ENCODE measurements around the gene MGME1. TPM values are rescaled to one million over a fixed set of nuclear protein-coding genes. Genes with fewer than 3 reads are reported as not detected.

The MGME1 gene
- total RNA-seq, 5 donors from 2014 or later (not counting 1 experiment from before 2014, with no cell fraction given) = 7.3 to 15.0 (median 12.8) TPM

GRCh38 chr20:17928633-17929311 lies 40.0 kb upstream of the MGME1 start:
- ChIA-PET CTCF (no interaction called here), POLR2A (no interaction called here)
- 80% methylated on average over 20 of the region's 22 CpGs for WGBS (ENCODE audit: insufficient coverage)
- Histone ChIP-seq H3K9me3 (no peaks in the 10 kb centered on the region), H3K36me3 (ENCODE audit: control insufficient read depth in 2 of 2, extremely low read depth in 1 of 2, insufficient read depth in 1 of 2, low read length in 1 of 2) (no peaks in the 10 kb centered on the region), H3K4me3 (ENCODE audit: control insufficient read depth in 1 of 2, extremely low read depth in 1 of 2, low read length in 1 of 2) (no peak overlapping the region), H3K27me3 (replicated peaks in 1 of 2; ENCODE audit: control insufficient read depth in 2 of 2, extremely low read depth in 1 of 2, insufficient read depth in 2 of 2, low read length in 1 of 2) (peaks cover 0 to 27% of the 10 kb centered on the region in 2 experiments), H3K4me1 (ENCODE audit: control insufficient read depth in 1 of 2, extremely low read depth in 1 of 2, insufficient read depth in 2 of 2, low read length in 2 of 2) (no peaks in the 10 kb centered on the region), H3K27ac (ENCODE audit: low read length) (no peak overlapping the region)
- Mint-ChIP-seq H3K27me3 (peaks cover 6 to 9% of the 10 kb centered on the region in 2 donors), H3K36me3 (no peaks in the 10 kb centered on the region), H3K27ac (no peak overlapping the region), H3K4me1 (no peaks in the 10 kb centered on the region), H3K4me3 (no peak overlapping the region), H3K9me3 (no peaks in the 10 kb centered on the region)
- DNase-seq = no peak
- no peak for ATAC-seq (replicated peaks in 1 of 4)

- H3K36me3 Mint-ChIP-seq = no peaks in the 10 kb centered on the region
- ChIA-PET POLR2A (no interaction called here), CTCF (no interaction called here)
- no peaks in the 10 kb centered on the region for H3K4me1 Mint-ChIP-seq
- no peak for DNase-seq
- Histone ChIP-seq H3K27me3 (replicated peaks in 1 of 2; ENCODE audit: control insufficient read depth in 2 of 2, extremely low read depth in 1 of 2, insufficient read depth in 2 of 2, low read length in 1 of 2) (peaks cover 0 to 30% of the 10 kb centered on the region in 2 experiments), H3K4me3 (ENCODE audit: control insufficient read depth in 1 of 2, extremely low read depth in 1 of 2, low read length in 1 of 2) (no peak overlapping the region), H3K27ac (ENCODE audit: low read length) (no peak overlapping the region), H3K4me1 (ENCODE audit: control insufficient read depth in 1 of 2, extremely low read depth in 1 of 2, insufficient read depth in 2 of 2, low read length in 2 of 2) (no peaks in the 10 kb centered on the region), H3K9me3 (no peaks in the 10 kb centered on the region), H3K36me3 (ENCODE audit: control insufficient read depth in 2 of 2, extremely low read depth in 1 of 2, insufficient read depth in 1 of 2, low read length in 1 of 2) (no peaks in the 10 kb centered on the region)
- no peak for ATAC-seq (replicated peaks in 1 of 4)
- no peaks in the 10 kb centered on the region for H3K9me3 Mint-ChIP-seq
- WGBS (ENCODE audit: insufficient coverage) = 86% methylated on average over 1 of the region's 1 CpG
- no peak overlapping the region for H3K27ac Mint-ChIP-seq
- H3K27me3 Mint-ChIP-seq = peaks cover 3 to 6% of the 10 kb centered on the region in 2 donors
- no peak overlapping the region for H3K4me3 Mint-ChIP-seq
Measured at GRCh38 chr20:17931513-17931912, 37.3 kb upstream of the MGME1 start.

GRCh38 chr20:17932396-17932795 lies 36.4 kb upstream of the MGME1 start:
- WGBS (ENCODE audit: insufficient coverage) = 94% methylated on average over 4 of the region's 5 CpGs
- ATAC-seq (replicated peaks in 1 of 4) (no peak), DNase-seq (no peak)
- H3K4me1 ChIP-seq (ENCODE audit: control insufficient read depth in 1 of 2, extremely low read depth in 1 of 2, insufficient read depth in 2 of 2, low read length in 2 of 2) = no peaks in the 10 kb centered on the region
- ChIA-PET POLR2A (no interaction called here), CTCF (no interaction called here)
- H3K4me3 ChIP-seq (ENCODE audit: control insufficient read depth in 1 of 2, extremely low read depth in 1 of 2, low read length in 1 of 2) = no peak overlapping the region
- Mint-ChIP-seq H3K27me3 (peaks cover 3 to 6% of the 10 kb centered on the region in 2 donors), H3K4me1 (no peaks in the 10 kb centered on the region), H3K4me3 (no peak overlapping the region), H3K27ac (no peak overlapping the region), H3K9me3 (no peaks in the 10 kb centered on the region), H3K36me3 (no peaks in the 10 kb centered on the region)
- no peaks in the 10 kb centered on the region for H3K9me3 ChIP-seq
- no peaks in the 10 kb centered on the region for H3K36me3 ChIP-seq (ENCODE audit: control insufficient read depth in 2 of 2, extremely low read depth in 1 of 2, insufficient read depth in 1 of 2, low read length in 1 of 2)
- H3K27me3 ChIP-seq (replicated peaks in 1 of 2; ENCODE audit: control insufficient read depth in 2 of 2, extremely low read depth in 1 of 2, insufficient read depth in 2 of 2, low read length in 1 of 2) = peaks cover 0 to 30% of the 10 kb centered on the region in 2 experiments
- H3K27ac ChIP-seq (ENCODE audit: low read length) = no peak overlapping the region

- no peaks in the 10 kb centered on the region for H3K4me1 Mint-ChIP-seq
- no peaks in the 10 kb centered on the region for H3K36me3 Mint-ChIP-seq
- ChIA-PET CTCF (no interaction called here), POLR2A (interaction anchor here in 1 of 2 donors (0.5 kb wide), 1 partner anchor 128 kb away, joined by 6 read pairs; no protein-coding TSS in a partner anchor)
- H3K36me3 ChIP-seq (ENCODE audit: control insufficient read depth in 2 of 2, extremely low read depth in 1 of 2, insufficient read depth in 1 of 2, low read length in 1 of 2) = no peaks in the 10 kb centered on the region
- no peaks in the 10 kb centered on the region for H3K9me3 ChIP-seq
- peaks cover 0 to 30% of the 10 kb centered on the region in 2 experiments for H3K27me3 ChIP-seq (replicated peaks in 1 of 2; ENCODE audit: control insufficient read depth in 2 of 2, extremely low read depth in 1 of 2, insufficient read depth in 2 of 2, low read length in 1 of 2)
- no peak overlapping the region for H3K4me3 ChIP-seq (ENCODE audit: control insufficient read depth in 1 of 2, extremely low read depth in 1 of 2, low read length in 1 of 2)
- no peak overlapping the region for H3K27ac Mint-ChIP-seq
- H3K9me3 Mint-ChIP-seq = no peaks in the 10 kb centered on the region
- H3K4me3 Mint-ChIP-seq = no peak overlapping the region
- H3K27me3 Mint-ChIP-seq = peaks cover 3 to 6% of the 10 kb centered on the region in 2 donors
- WGBS (ENCODE audit: insufficient coverage) = 60% methylated on average over 1 of the region's 1 CpG
- ATAC-seq (replicated peaks in 1 of 4) (no peak), DNase-seq (no peak)
- no peaks in the 10 kb centered on the region for H3K4me1 ChIP-seq (ENCODE audit: control insufficient read depth in 1 of 2, extremely low read depth in 1 of 2, insufficient read depth in 2 of 2, low read length in 2 of 2)
- H3K27ac ChIP-seq (ENCODE audit: low read length) = no peak overlapping the region
Measured at GRCh38 chr20:17933121-17933520, 35.7 kb upstream of the MGME1 start.

GRCh38 chr20:17933711-17934110 lies 35.1 kb upstream of the MGME1 start:
- H3K4me3 ChIP-seq (ENCODE audit: control insufficient read depth in 1 of 2, extremely low read depth in 1 of 2, low read length in 1 of 2) = no peak overlapping the region
- 89% methylated on average over 3 of the region's 5 CpGs for WGBS (ENCODE audit: insufficient coverage)
- Mint-ChIP-seq H3K27me3 (peaks cover 3 to 6% of the 10 kb centered on the region in 2 donors), H3K36me3 (no peaks in the 10 kb centered on the region), H3K9me3 (no peaks in the 10 kb centered on the region), H3K4me1 (no peaks in the 10 kb centered on the region), H3K27ac (no peak overlapping the region), H3K4me3 (no peak overlapping the region)
- peaks cover 0 to 2% of the 10 kb centered on the region in 2 experiments for H3K4me1 ChIP-seq (ENCODE audit: control insufficient read depth in 1 of 2, extremely low read depth in 1 of 2, insufficient read depth in 2 of 2, low read length in 2 of 2)
- H3K27ac ChIP-seq (ENCODE audit: low read length) = no peak overlapping the region
- no peaks in the 10 kb centered on the region for H3K9me3 ChIP-seq
- H3K27me3 ChIP-seq (replicated peaks in 1 of 2; ENCODE audit: control insufficient read depth in 2 of 2, extremely low read depth in 1 of 2, insufficient read depth in 2 of 2, low read length in 1 of 2) = peaks cover 0 to 28% of the 10 kb centered on the region in 2 experiments
- DNase-seq = no peak
- POLR2A ChIA-PET = interaction anchor here in 1 of 2 donors (0.6 kb wide), 1 partner anchor 164 kb away, joined by 3 read pairs; no protein-coding TSS in a partner anchor
- ATAC-seq (replicated peaks in 1 of 4) = no peak
- CTCF ChIA-PET = interaction anchor here in 1 of 2 donors (0.6 kb wide), 1 partner anchor 1298 kb away, joined by 4 read pairs; no protein-coding TSS in a partner anchor
- H3K36me3 ChIP-seq (ENCODE audit: control insufficient read depth in 2 of 2, extremely low read depth in 1 of 2, insufficient read depth in 1 of 2, low read length in 1 of 2) = no peaks in the 10 kb centered on the region

GRCh38 chr20:17934141-17934862 lies 34.5 kb upstream of the MGME1 start:
- Histone ChIP-seq H3K9me3 (no peaks in the 10 kb centered on the region), H3K36me3 (ENCODE audit: control insufficient read depth in 2 of 2, extremely low read depth in 1 of 2, insufficient read depth in 1 of 2, low read length in 1 of 2) (no peaks in the 10 kb centered on the region), H3K4me3 (ENCODE audit: control insufficient read depth in 1 of 2, extremely low read depth in 1 of 2, low read length in 1 of 2) (no peak overlapping the region), H3K4me1 (ENCODE audit: control insufficient read depth in 1 of 2, extremely low read depth in 1 of 2, insufficient read depth in 2 of 2, low read length in 2 of 2) (peaks cover 0 to 8% of the 10 kb centered on the region in 2 experiments), H3K27ac (ENCODE audit: low read length) (no peak overlapping the region), H3K27me3 (replicated peaks in 1 of 2; ENCODE audit: control insufficient read depth in 2 of 2, extremely low read depth in 1 of 2, insufficient read depth in 2 of 2, low read length in 1 of 2) (peaks cover 0 to 23% of the 10 kb centered on the region in 2 experiments)
- Mint-ChIP-seq H3K4me3 (no peak overlapping the region), H3K27me3 (peaks cover 3 to 4% of the 10 kb centered on the region in 2 donors), H3K4me1 (peaks cover 4 to 5% (median 4%) of the 10 kb centered on the region in 3 donors), H3K9me3 (no peaks in the 10 kb centered on the region), H3K27ac (no peak overlapping the region), H3K36me3 (no peaks in the 10 kb centered on the region)
- DNase-seq (no peak), ATAC-seq (replicated peaks in 1 of 4) (no peak)
- POLR2A ChIA-PET = interaction anchor here in 1 of 2 donors (0.6 kb wide), 1 partner anchor 165 kb away, joined by 3 read pairs; no protein-coding TSS in a partner anchor
- WGBS (ENCODE audit: insufficient coverage) = 89% methylated on average over 10 of the region's 16 CpGs
- CTCF ChIA-PET = interaction anchor here (0.6 kb wide), 2 partner anchors 276 to 1299 kb away, joined by 3 to 4 read pairs; no protein-coding TSS in a partner anchor
